SKM-1 (cell line): ENCODE results near the gene IL15.

Source experiments
- DNase-seq: peaks from one replicate; lab custom pipeline; 2025; ENCODE audit not compliant: unreplicated experiment; lab: John Stamatoyannopoulos, UW

The IL15 gene

GRCh38 chr4:141771889-141772830 lies 135.8 kb downstream of the IL15 start:
- DNase-seq = no peak

GRCh38 chr4:141772838-141773237 lies 136.5 kb downstream of the IL15 start:
- DNase-seq = no peak

DNA sequence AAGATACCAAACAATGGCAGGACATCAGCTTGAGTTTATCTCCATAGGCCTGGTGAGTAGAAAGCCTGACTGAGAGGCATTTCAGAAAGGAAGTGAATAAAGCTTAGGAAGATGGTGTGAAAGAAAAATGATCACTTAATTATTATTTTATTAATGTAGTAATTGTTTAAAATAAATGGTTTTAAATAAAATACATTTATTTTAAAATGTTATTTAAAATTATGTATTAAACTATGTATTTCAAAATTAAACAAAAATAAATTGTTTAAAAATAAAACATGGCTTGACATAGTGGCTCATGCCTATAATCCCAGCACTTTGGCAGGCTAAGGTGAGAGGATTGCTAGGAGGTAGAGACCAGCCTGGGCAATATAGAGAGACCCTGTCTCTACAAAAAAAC lies 145.8 kb downstream of the IL15 start:
- no peak for DNase-seq
